ENCODE data around the gene SLC7A6. TPM values are rescaled to one million over a fixed set of nuclear protein-coding genes. Genes with fewer than 3 reads are reported as not detected.

Gene SLC7A6
- total and polyA plus RNA-seq, 2 of the 13 experiments (the other 11 are each of a cell fraction or from before 2014, with no cell fraction given): 35.8 to 70.8 TPM

- 0 out of 2 replicates have a peak, but pooled peaks have one; percentile 1 for TF ChIP-seq ZNF646 (CRISPR knock-in tag; IDR thresholded peaks at IDR 0.05)
- 0 out of 2 replicates have a peak, but pooled peaks have one; percentile 2 for TF ChIP-seq SSRP1 (CRISPR knock-in tag; IDR thresholded peaks at IDR 0.05)
- 0 out of 2 replicates have a peak, but pooled peaks have one; percentile 2 for TF ChIP-seq ZBTB7B (CRISPR knock-in tag; IDR thresholded peaks at IDR 0.05)
- TF ChIP-seq AHDC1 (CRISPR knock-in tag; IDR thresholded peaks at IDR 0.05; ENCODE audit: borderline replicate concordance): no peak
- 0 out of 2 replicates have a peak, but pooled peaks have one; percentile 19 for TF ChIP-seq KDM5A (IDR thresholded peaks at IDR 0.05; ENCODE audit: borderline replicate concordance, low read length)
- 0 out of 2 replicates have a peak, but pooled peaks have one; percentile 14 for TF ChIP-seq HINFP (CRISPR knock-in tag; IDR thresholded peaks at IDR 0.05; ENCODE audit: low read depth)
- TF ChIP-seq ZNF720 (CRISPR knock-in tag; IDR thresholded peaks at IDR 0.05): no peak
These were observed 17.7 kb downstream of the SLC7A6 start (continued) for GRCh38 chr16:68282064-68282452.
